Left hindlimb (tissue), 1 donor: ENCODE results near the gene PRKG1.
"Not testable (repeated sequence)": the region's sequence is repeated elsewhere in the genome, so short reads cannot be mapped to it uniquely, and the experiment has no call there.

Source experiments
- DNase-seq: peaks from one replicate; pipeline ENCODE4 v3.0.0-alpha.2; 2018

Gene PRKG1

DNA sequence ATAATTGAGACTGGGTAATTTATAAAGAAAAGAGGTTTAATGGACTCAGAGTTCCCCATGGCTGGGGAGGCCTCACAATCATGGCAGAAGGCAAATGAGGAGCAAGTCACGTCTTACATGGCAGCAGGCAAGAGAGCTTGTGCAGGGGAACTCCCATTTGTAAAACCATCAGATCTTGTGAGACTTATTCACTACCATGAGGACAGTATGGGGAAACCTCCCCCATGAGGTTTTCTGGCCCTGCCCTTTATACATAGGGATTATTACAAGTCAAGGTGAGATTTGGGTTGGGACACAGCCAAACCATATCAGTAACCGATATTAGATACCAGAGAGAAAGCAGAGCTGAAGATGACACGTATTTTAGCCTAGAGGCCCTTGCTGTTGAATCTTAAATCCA is 267.5 kb downstream of the PRKG1 start:
- not testable (repeated sequence) for DNase-seq

DNA sequence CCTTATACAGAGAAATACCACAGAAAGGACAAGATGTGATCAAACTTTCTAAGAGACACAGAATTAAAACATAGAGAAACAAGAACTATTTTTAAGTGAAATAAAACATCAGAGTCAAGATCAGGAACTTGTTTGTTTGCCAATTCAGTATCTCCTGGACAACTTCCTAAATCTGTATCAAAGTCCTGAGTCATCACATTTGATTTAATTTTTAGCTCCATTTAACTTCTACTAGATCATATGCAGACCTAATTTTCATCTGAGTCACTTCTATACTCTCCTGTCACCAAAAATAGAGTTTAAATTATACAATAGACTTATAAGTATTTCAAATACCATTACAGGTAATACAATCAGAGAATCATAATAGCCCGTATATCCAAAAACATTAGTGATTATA is 268.1 kb downstream of the PRKG1 start:
- no peak for DNase-seq

DNA sequence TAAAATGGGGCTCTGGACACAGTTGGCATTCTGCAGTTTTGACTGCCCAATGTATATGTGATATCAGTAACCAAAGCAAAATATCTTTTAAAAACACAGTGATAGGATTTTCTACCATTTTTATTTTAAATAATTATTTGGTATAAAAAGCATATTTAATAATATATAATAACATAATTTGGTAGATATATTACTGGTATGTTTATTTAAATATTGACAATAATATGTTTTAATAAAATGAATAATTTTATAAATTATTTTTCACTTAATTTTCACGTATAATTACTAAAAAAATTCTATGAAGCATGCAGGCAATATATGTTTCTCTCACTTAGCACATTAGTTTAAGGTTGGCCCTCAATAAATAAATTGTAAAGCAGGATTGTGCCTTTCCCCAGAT is 269.1 kb downstream of the PRKG1 start:
- no peak for DNase-seq

DNA sequence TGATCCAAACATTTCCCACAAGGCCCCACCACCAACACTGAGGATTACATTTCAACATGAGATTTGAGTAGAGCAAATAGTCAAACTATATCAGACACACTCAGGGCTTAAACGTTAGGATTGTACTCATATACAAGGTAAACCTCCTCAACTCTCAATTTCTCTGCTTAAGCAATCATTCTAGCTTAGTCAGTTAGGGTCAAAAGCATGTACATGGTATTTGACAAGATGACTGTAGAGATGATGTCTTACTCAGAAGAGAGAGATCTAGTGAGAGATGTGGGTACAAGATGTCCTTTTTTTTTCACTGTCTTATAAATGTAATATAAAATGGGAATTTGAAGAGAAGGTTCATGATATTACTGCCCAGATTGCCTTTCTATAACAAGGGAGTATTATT is 270.1 kb downstream of the PRKG1 start:
- no peak for DNase-seq

DNA sequence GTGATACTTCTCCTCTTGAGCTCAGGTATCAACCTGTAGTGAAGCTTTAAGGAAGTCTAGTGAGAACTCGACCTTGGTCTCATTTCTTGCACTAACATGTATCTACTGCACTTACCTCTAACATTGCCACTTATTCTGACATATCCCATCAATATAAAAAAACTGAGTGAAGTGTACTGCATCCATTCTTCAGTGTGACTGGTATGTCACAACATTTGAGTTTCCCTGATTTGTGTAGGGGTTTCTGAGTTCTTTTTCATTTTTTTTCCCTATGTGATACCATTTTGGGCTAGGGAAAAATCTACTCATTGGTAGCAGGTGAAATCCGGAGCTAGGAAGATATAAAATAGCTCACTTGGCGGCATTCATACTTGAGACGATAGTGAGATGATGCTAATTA is 274.3 kb downstream of the PRKG1 start:
- DNase-seq: no peak

DNA sequence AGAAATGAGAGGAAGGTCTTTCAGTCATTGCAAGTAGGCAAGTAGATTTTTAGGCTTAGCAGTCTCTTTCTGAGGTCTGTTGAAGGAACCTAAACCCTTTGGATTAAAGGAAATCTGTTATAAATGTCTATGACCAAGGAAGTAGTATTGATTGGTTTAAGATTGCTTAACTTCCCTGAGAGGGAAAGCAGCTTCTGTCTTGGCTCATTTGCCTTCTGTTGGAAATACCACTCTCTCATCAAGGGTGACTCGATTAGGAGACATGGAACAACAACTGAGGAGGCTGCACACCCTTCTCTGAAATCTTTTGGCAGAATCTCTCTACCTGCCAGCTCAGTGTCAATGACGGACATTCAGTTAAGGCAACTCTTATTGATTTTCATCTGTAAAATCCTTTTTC is 282.9 kb downstream of the PRKG1 start:
- no peak for DNase-seq

DNA sequence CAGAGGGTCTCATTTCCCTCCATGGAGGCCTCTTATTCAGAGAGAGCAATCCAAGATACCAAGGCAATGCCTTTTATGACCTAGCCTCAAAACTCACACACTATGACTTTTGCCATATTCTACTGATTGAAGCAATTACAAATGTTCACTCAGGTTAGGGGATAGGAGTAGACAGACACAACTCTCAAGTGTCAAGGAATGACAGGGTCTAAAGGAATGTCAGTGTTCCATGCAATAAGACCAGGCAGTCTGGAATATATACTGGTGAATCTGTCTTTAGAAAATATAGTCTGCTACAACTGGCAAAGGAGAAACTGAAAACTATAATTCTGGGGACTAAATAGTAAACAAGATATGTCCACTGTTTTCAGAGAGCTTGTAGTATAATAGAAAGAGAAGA is 283.9 kb downstream of the PRKG1 start:
- no peak for DNase-seq

DNA sequence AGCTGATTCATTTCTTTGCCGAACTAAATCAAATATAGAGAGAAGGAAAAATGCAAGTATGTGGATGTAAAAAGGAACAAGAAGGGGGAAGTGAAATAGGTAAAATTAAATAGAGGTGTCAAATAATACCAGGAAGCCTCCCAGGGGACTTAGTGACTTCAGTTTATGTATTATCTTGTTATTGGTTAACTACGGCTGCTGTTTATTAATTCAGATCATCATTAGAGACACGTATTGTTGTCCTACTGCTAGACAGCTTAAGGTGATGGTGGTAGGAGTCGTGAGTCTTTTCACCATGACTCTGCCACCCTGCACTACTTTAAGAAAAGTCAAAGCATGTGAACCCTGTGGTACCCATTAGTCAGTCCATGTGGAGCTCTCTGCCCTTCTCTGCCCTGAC is 289.1 kb downstream of the PRKG1 start:
- no peak for DNase-seq

DNA sequence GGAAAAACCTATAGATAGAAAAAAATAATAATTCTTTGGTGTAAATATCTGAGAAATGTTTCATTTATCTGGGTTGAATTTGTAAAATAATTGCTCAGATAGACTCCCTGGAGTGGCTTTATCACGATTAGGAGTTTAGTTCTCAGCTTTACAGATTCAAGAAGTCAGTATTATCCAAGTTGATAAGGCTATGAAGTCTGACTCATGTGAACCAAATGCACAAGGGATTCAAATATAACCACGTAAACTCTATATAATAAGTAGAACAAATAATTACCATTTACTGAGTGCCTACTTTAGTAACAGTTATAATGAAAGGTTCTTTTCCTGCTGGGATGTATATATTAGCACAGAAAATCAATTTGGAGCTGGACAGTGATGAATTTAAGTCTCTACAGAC is 290.4 kb downstream of the PRKG1 start:
- DNase-seq: no peak

DNA sequence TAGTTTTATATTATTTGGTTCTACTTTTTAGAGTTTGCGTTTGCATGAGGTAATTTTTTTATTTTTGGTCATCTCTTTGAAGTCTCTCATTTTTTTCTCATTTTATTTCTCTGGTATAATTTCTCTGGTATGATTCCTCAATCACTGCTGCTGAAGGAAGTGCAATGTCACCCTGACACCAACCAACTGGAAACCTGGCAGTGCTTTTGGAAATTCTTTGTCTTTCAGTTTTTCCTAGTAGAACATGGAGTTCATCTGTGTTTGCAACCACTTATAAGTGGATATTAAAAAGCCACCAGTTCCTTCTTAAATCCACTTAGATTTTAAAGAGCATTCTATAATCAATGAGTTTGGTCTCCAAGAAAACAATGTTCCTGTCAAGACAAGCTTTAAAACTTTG is 291.8 kb downstream of the PRKG1 start:
- DNase-seq: no peak

DNA sequence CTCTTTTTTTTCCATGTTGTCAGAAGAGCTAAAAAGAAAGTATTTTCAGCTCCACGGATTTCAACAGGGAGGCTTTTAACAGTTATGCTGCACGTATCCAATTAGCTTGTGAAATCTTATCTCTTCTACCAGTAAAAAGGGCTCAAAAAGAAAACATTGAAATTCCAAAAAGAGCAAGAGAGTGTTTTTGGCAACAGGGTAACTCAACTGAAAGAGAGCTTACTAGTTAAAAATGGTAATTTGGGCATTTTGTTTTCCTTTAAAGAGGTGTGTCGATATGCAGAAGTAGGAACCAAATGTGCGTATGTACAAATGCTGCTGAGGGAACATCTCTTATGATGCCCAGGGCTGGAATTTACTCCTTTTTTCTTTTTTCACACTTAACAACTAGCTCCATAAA is 292.8 kb downstream of the PRKG1 start:
- no peak for DNase-seq

DNA sequence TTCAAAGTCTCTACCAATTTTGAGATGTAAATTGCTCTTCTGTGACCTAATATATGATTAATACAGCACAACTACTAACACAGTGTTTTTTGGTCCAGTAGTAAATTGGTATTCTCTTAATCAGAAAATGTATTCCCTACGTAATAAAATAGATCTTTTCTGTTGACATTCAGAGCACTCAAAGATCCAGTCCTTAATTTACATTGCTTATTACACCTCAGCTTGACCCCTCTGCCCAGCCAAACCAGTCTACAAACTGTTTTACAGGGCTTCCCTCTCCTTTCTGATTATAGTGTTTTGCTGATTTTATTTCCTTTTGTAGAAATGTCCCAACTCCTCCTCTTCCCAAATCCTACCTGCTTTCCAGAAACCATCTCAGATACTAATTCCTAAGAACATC is 293.4 kb downstream of the PRKG1 start:
- no peak for DNase-seq

DNA sequence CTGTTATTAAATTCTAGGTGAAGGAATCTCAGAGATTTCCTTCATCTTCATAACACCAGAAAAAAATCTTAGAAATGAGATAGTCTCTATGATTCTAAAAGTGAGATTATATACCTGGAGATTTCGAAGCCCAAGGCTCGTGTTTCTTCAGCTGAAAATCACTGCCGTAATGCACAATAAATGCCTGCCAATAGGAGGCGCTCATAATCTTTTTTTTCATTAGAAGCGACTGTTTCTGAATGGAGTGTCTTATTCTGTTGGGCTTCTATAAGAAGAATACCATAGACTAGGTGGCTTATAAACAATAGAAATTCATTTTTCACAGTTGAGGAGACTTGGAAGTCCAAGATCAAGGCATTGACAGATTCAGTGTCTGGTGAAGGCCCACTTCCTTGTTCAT is 294.7 kb downstream of the PRKG1 start:
- DNase-seq: no peak

DNA sequence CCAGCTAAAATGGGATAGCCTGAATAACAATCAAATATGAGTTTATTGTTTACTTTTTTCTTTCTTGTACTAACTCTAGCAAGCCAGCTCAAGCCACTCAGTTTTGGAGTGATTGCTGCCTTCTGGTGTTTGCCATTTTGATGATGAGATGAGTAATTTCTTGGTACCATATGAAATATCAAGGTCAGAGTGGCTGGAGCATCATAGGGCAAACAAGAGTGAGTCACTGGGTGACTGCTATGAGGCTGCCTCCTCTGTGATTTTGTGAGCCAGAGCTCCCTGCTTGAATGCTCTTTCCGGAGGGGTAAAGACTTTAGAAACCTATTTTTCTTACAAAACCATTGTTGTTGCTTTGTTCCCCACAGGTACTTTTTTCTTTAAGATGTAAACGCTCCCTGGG is 295.6 kb downstream of the PRKG1 start:
- DNase-seq: no peak

DNA sequence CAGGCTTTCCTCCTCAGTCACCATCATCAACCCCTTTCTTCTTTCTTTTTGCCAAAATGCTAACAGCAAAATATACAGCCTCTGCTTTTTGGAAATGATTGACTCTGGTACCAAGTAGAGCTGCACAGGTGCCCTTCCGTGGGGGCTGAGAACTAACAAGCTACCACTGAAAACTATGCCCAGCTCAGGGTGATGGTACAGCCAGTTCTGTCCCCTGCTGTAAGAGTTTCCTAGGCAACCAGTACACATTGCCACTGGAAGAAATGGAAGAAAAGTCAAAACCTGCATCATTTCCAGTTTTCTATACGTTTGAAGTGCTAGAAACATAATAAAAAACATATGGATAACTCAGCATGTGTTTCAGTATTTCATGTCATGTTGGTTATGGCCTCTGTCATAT is 297.5 kb downstream of the PRKG1 start:
- DNase-seq: no peak

DNA sequence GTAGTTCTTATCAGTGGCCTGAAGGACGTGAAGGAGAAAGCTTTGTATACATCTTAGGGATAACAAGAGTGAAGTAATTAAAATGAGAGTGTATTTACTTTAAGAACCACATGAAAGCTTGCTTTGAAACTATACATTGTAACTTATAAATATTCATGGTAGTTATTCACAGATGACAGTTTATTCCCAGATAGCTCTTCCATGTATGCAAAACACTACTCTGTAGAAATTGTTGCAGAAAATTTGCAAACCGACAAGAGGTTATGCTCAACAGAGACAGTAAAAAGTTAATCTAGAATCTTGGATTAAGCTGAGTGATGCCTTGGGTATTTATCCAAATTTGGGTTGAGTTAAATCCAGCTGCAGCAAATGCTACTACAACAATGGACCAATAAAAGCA is 301.5 kb downstream of the PRKG1 start:
- no peak for DNase-seq

DNA sequence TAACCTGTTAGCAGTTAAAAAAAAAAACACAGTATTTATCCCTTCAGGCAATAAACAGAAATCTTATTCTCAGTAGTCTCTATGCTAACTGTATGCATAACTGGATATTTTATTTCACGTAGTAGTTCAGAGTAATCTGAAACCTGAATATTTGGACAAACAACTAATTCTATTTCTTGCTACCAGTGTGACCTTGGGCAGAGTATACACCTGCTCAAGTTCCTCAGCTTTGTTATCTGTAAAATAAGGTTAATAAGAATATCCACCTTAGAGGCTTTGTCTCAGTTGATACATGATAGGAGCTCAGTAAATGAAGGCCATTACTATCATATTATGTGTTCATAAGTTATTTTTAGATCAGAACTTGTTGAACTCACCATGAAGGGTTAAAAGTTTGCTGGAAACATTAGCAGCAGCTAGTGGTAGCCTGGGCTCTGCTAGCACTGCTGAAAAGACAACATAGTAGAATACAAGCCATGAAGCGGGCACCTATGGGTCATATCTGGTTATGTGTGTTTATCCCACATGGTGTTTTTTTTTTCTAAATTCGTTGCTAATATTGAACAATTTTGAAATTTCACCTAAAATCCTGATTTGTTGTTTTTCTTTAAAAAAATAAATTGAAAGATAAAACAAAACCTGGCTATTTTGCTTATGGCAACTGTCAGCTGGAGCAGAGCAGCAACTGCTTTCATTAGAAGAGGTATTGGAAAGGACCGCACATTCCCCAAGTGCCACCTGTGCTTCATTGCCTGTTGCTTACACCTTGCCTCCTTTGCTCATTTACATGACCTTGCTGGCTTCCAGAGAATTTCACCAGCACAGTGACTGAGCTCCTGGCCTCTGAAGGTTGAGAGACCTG is 303.0 kb downstream of the PRKG1 start:
- DNase-seq: no peak

DNA sequence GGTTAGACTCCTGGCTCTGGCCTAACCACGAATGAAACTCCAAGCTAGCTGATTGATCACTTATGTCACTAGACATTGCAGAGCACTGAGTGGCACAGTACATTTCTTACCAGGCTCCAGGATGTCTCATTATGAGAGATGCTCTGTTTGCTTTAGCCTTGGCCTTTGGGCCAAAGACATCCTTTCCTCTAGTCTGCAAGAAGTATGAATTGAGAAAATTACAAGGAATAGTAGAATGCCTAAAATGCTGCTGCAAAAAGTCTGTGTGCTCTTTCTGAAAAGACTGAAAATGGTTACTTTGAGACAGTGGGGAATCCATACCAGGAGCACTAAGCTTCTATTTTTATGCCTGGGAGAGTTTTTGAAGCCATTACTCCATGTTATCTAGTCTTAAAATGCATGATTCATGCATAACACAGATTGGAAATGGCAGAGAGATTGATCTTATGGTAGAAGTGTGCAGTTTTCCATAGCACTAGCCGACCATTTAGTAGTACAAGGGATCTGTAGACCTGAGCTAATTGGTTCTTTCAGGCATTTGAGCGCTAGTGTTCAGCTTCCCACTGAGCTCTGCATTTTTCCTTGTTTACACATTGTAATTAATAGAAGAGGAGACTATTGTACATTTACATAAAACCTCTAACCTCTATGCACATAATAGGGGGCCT is 303.8 kb downstream of the PRKG1 start:
- no peak for DNase-seq

DNA sequence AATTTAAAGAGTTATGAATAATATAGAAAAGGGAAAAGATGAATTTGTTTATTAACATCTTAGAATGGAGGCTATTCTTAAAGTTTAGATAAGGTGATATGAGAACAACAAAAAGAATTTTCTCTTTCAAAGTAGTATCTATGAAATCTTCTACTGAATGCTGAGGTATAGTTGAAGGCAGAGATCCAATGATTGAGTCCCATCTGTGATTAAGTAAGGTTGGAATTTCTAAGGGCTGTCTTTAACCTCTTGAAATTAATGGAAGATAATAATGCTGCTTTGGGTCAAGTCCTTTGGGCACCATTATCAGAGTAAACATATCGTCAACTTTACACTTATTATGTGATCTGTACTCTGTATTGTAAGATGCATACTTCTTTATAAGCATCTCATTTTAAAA is 307.9 kb downstream of the PRKG1 start:
- DNase-seq: no peak

DNA sequence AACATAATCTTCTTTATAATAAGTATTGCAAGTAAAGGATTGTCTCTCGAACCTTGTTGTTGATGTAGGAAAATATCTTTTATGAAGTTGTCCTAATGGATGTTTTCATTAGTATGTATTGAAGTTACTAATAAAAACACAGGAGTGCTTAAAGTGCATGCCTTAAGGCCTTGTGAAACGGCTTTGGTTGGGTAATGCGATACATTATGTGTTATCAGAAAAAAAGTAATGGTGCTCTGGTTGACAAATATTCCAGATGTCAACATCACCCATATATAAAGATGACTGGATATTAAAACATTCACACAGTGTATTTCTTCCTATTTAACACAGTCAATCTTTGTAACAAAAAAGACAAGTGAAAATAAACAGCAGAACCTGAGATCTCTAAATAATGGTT is 310.7 kb downstream of the PRKG1 start:
- DNase-seq: no peak

DNA sequence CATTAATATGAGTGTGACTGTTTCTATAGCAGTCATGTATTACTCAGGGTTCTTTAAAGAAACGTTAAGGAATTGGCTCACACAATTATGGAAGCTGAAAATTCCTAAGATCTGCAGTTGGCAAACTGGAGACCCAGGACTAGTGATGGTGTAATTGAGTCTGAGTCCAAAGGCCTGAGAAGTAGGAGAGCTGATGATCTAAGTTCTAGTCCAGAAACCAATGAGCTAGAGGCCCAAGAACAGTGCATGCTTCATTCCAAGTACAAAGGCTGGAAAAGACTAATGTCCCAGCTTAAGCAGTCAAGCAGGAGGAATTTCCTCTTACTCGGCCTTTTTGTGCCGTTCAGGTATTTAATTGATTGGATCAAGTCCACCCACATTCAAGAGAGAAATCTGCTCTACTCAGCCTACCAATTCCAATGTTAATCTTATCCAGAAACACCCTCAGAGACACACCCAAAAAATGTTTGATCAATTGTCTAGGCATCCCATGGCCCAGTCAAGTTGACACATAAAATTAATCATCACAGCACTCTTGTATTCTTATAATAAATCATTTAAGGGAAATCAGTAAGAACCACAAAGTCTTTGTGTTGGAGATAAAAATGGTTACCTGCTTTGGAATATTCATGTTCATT is 312.1 kb downstream of the PRKG1 start:
- DNase-seq: no peak

DNA sequence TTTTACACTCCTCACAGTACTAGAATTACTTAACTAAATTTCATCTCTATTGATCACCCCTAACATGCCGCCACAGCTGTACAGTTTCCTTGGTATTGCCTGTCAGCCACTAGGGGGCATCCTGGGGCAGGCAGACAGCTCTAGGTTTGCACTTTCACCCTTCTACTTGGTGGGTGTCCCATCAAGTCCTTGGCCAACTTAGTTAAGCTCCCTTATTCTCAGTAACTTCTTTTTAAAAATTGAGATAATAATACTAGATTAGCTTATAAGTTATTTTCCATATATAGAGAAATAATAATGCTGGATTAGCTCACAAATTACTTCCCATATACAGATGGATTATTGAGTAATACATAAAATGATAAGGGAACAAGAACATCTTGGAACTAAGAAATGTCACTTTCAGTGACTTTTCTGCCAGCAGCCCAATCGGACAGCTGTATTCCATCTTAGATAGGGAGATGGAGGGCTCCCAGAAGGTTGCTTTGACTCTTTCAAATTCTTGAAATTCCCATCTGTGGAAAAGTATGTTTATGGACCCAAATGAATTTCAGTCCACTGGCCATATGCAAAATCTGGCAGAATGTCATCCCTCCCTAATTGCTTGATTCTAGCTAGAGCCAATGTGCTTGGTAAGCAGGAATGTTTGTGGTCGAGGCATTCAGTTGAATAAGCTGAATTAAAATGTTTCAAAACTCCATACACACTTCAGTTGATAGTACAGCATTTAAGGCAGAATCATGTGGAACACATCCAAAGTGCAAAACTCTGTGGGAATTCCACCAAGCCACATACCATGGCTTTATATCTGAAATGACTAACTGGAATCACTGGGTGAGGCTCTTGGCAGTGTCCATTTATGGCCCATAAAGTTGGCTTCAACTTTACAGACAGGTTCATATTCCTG is 315.4 kb downstream of the PRKG1 start:
- DNase-seq: peak; percentile 45

DNA sequence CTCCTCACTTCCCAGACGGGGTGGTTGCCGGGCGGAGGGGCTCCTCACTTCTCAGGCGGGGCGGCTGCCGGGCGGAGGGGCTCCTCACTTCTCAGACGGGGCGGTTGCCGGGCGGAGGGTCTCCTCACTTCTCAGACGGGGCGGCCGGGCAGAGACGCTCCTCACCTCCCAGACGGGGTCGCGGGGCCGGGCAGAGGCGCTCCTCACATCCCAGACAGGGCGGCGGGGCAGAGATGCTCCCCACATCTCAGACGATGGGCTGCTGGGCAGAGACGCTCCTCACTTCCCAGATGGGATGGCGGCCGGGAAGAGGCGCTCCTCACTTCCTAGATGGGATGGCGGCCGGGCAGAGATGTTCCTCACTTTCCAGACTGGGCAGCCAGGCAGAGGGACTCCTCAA is 318.7 kb downstream of the PRKG1 start:
- not testable (repeated sequence) for DNase-seq
